Stimulated activated naive CD8-positive, alpha-beta T cell treated with anti-CD3 and anti-CD28 coated beads, Interleukin-15, Interleukin-2, amounts not matched to agents 100 ng/mL and 50 ng/mL, for 24 hours (primary cell): ENCODE measurements around the gene GTF2H4.
"Not testable (repeated sequence)": the region's sequence is repeated elsewhere in the genome, so short reads cannot be mapped to it uniquely, and the experiment has no call there.

Experiments
- H3K27ac Mint-ChIP-seq: one replicate; pipeline ENCODE4 v1.8.0; 2021; ENCODE audit warnings: mild to moderate bottlenecking, mixed read lengths
- H3K27me3 Mint-ChIP-seq: one replicate; pipeline ENCODE4 v1.8.0; 2021; ENCODE audit warnings: mixed read lengths
- H3K36me3 Mint-ChIP-seq: one replicate; pipeline ENCODE4 v1.8.0; 2021; ENCODE audit warnings: low read depth, mixed read lengths
- H3K4me1 Mint-ChIP-seq: one replicate; pipeline ENCODE4 v1.8.0; 2021; ENCODE audit warnings: low read depth, mixed read lengths
- H3K4me3 Mint-ChIP-seq: one replicate; pipeline ENCODE4 v1.8.0; 2021; ENCODE audit warnings: mild to moderate bottlenecking, mixed read lengths
- H3K9me3 Mint-ChIP-seq: one replicate; pipeline ENCODE4 v1.8.0; 2021; ENCODE audit warnings: mixed read lengths

Gene GTF2H4

GRCh38 chr6:30898750-30899360 lies 9.2 kb upstream of the GTF2H4 start:
- H3K9me3 Mint-ChIP-seq, result no peaks in the 10 kb centered on the region
- H3K27ac Mint-ChIP-seq, result no peak overlapping the region
- H3K4me1 Mint-ChIP-seq, result peaks cover 14% of the 10 kb centered on the region
- H3K36me3 Mint-ChIP-seq, result peaks cover 6% of the 10 kb centered on the region
- H3K4me3 Mint-ChIP-seq, result no peak overlapping the region
- no peaks in the 10 kb centered on the region for H3K27me3 Mint-ChIP-seq

GRCh38 chr6:30900863-30901417 lies 7.1 kb upstream of the GTF2H4 start:
- Mint-ChIP-seq H3K9me3 (no peaks in the 10 kb centered on the region), H3K4me3 (no peak overlapping the region), H3K36me3 (no peaks in the 10 kb centered on the region), H3K27ac (no peak overlapping the region), H3K27me3 (no peaks in the 10 kb centered on the region), H3K4me1 (peaks cover 14% of the 10 kb centered on the region)

- Mint-ChIP-seq H3K4me3 (no peak overlapping the region), H3K9me3 (no peaks in the 10 kb centered on the region), H3K27me3 (no peaks in the 10 kb centered on the region), H3K36me3 (no peaks in the 10 kb centered on the region), H3K27ac (no peak overlapping the region), H3K4me1 (peaks cover 14% of the 10 kb centered on the region)
Observed at GRCh38 chr6:30901436-30901835, 6.6 kb upstream of the GTF2H4 start.

GRCh38 chr6:30902196-30902595 lies 5.8 kb upstream of the GTF2H4 start:
- not testable (repeated sequence) for H3K4me3 Mint-ChIP-seq, H3K27ac Mint-ChIP-seq, H3K36me3 Mint-ChIP-seq, H3K27me3 Mint-ChIP-seq, H3K9me3 Mint-ChIP-seq
- H3K4me1 Mint-ChIP-seq, result peaks cover 17% of the 10 kb centered on the region

GRCh38 chr6:30902709-30903108 lies 5.3 kb upstream of the GTF2H4 start:
- Mint-ChIP-seq H3K36me3 (no peaks in the 10 kb centered on the region), H3K4me1 (peaks cover 20% of the 10 kb centered on the region), H3K9me3 (no peaks in the 10 kb centered on the region), H3K4me3 (no peak overlapping the region), H3K27me3 (no peaks in the 10 kb centered on the region), H3K27ac (no peak overlapping the region)

- Mint-ChIP-seq H3K36me3 (no peaks in the 10 kb centered on the region), H3K9me3 (no peaks in the 10 kb centered on the region), H3K27me3 (no peaks in the 10 kb centered on the region), H3K4me3 (no peak overlapping the region), H3K4me1 (peaks cover 25% of the 10 kb centered on the region), H3K27ac (no peak overlapping the region)
Observed at GRCh38 chr6:30903236-30903635, 4.8 kb upstream of the GTF2H4 start.

GRCh38 chr6:30907290-30907757 lies 683 bp upstream of the GTF2H4 start:
- H3K27me3 Mint-ChIP-seq, H3K9me3 Mint-ChIP-seq: not testable (repeated sequence)
- peaks cover 24% of the 10 kb centered on the region for H3K36me3 Mint-ChIP-seq
- peak overlapping the region; percentile 95 for H3K4me3 Mint-ChIP-seq
- H3K4me1 Mint-ChIP-seq, result peaks cover 28% of the 10 kb centered on the region
- peak overlapping the region; percentile 90 for H3K27ac Mint-ChIP-seq

- peaks cover 32% of the 10 kb centered on the region for H3K4me1 Mint-ChIP-seq
- peak overlapping the region; percentile 95 for H3K4me3 Mint-ChIP-seq
- H3K27me3 Mint-ChIP-seq, result no peaks in the 10 kb centered on the region
- H3K27ac Mint-ChIP-seq, result peak overlapping the region; percentile 90
- no peaks in the 10 kb centered on the region for H3K9me3 Mint-ChIP-seq
- H3K36me3 Mint-ChIP-seq, result peaks cover 37% of the 10 kb centered on the region
Observed at GRCh38 chr6:30908700-30909099, 693 bp downstream of the GTF2H4 start.

GRCh38 chr6:30910473-30910872 lies 2.5 kb downstream of the GTF2H4 start:
- not testable (repeated sequence) for H3K27me3 Mint-ChIP-seq, H3K4me3 Mint-ChIP-seq, H3K9me3 Mint-ChIP-seq, H3K27ac Mint-ChIP-seq
- Mint-ChIP-seq H3K4me1 (peaks cover 41% of the 10 kb centered on the region), H3K36me3 (peaks cover 43% of the 10 kb centered on the region)

GRCh38 chr6:30912746-30913520 lies 4.9 kb downstream of the GTF2H4 start:
- no peaks in the 10 kb centered on the region for H3K9me3 Mint-ChIP-seq
- H3K36me3 Mint-ChIP-seq, result peaks cover 67% of the 10 kb centered on the region
- H3K4me3 Mint-ChIP-seq, result peak overlapping the region; percentile 93
- H3K4me1 Mint-ChIP-seq, result peaks cover 51% of the 10 kb centered on the region
- no peaks in the 10 kb centered on the region for H3K27me3 Mint-ChIP-seq
- no peak overlapping the region for H3K27ac Mint-ChIP-seq

- no peaks in the 10 kb centered on the region for H3K9me3 Mint-ChIP-seq
- peak overlapping the region; percentile 94 for H3K27ac Mint-ChIP-seq
- peaks cover 43% of the 10 kb centered on the region for H3K4me1 Mint-ChIP-seq
- H3K36me3 Mint-ChIP-seq, result peaks cover 74% of the 10 kb centered on the region
- H3K27me3 Mint-ChIP-seq, result no peaks in the 10 kb centered on the region
- H3K4me3 Mint-ChIP-seq, result peak overlapping the region; percentile 93
Observed at GRCh38 chr6:30913721-30914075, 5.7 kb downstream of the GTF2H4 start.

GRCh38 chr6:30914076-30914853 lies 6.3 kb downstream of the GTF2H4 start, which contains the start of gene VARS2:
Gene VARS2 (plus strand): TSS chr6:30914238. CDS start chr6:30914837, 599 bp downstream.
- Mint-ChIP-seq H3K36me3 (peaks cover 78% of the 10 kb centered on the region), H3K9me3 (no peaks in the 10 kb centered on the region), H3K4me3 (peak within 1 kb of the TSS; percentile 93), H3K27me3 (no peaks in the 10 kb centered on the region), H3K4me1 (peaks cover 38% of the 10 kb centered on the region), H3K27ac (peak within 1 kb of the TSS; percentile 94)

GRCh38 chr6:30914854-30915590 lies 7.0 kb downstream of the GTF2H4 start:
- Mint-ChIP-seq H3K4me1 (peaks cover 38% of the 10 kb centered on the region), H3K36me3 (peaks cover 81% of the 10 kb centered on the region), H3K4me3 (peak overlapping the region; percentile 93), H3K27me3 (no peaks in the 10 kb centered on the region), H3K9me3 (no peaks in the 10 kb centered on the region), H3K27ac (peak overlapping the region; percentile 94)

GRCh38 chr6:30915591-30915946 lies 7.6 kb downstream of the GTF2H4 start:
- Mint-ChIP-seq H3K36me3 (peaks cover 81% of the 10 kb centered on the region), H3K4me3 (peak overlapping the region; percentile 93)

More at GRCh38 chr6:30915591-30915946, 7.6 kb downstream of the GTF2H4 start:
- no peaks in the 10 kb centered on the region for H3K9me3 Mint-ChIP-seq
- peak overlapping the region; percentile 28 for H3K27ac Mint-ChIP-seq
- no peaks in the 10 kb centered on the region for H3K27me3 Mint-ChIP-seq
- peaks cover 38% of the 10 kb centered on the region for H3K4me1 Mint-ChIP-seq
